Erythroblast (primary cell): ENCODE results near the gene SLC6A9.

ENCODE experiments used
- GATA1 ChIP-seq: IDR thresholded peaks from 2 replicates; pipeline ENCODE4 v1.6.1; 2011; ENCODE audit warnings: low read depth, mild to moderate bottlenecking, control low read depth, low read length, moderate library complexity
- POLR2A ChIP-seq: IDR thresholded peaks from 2 replicates; pipeline ENCODE4 v1.6.1; 2011; ENCODE audit warnings: mild to moderate bottlenecking, low read length

DNA sequence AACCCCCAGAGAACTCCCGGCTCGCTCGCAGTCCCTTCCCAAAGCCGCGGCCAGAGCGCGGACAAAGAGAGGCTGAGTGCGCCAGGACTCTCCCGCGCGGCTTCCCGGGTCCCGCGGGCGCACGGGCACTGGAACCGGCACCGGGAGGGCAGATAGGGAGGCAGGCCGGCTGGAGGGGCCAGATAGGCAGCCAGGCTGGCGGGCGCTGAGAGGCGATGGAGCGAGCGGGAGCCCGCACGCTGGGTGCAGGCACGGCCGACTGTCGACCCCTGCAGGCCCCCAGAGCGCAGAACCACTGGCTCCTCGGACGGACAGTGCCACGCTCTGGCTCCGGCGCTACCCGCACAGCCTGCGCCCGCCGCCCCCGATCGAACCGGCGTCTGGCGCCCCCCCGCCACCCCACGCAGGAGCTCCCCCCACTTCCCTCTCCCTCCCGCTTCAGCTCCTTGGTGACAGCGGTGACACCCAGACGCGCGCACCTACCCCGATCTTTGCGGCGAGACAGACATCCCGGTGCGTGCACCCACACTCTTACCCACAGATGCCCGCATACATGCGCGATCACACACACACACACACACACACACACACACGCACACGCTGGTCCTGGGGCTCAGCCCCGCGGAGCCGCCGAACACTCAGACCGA lies 534 bp downstream of the SLC6A9 start:
- TF ChIP-seq POLR2A (no peak), GATA1 (no peak)
